Measurements from ENCODE around the gene IRF2BPL. TPM values are rescaled to one million over a fixed set of nuclear protein-coding genes. Genes with fewer than 3 reads are reported as not detected.

The IRF2BPL gene
- total and polyA plus RNA-seq, 12 donors, result 6.5 to 104 (median 82.5) TPM

DNA sequence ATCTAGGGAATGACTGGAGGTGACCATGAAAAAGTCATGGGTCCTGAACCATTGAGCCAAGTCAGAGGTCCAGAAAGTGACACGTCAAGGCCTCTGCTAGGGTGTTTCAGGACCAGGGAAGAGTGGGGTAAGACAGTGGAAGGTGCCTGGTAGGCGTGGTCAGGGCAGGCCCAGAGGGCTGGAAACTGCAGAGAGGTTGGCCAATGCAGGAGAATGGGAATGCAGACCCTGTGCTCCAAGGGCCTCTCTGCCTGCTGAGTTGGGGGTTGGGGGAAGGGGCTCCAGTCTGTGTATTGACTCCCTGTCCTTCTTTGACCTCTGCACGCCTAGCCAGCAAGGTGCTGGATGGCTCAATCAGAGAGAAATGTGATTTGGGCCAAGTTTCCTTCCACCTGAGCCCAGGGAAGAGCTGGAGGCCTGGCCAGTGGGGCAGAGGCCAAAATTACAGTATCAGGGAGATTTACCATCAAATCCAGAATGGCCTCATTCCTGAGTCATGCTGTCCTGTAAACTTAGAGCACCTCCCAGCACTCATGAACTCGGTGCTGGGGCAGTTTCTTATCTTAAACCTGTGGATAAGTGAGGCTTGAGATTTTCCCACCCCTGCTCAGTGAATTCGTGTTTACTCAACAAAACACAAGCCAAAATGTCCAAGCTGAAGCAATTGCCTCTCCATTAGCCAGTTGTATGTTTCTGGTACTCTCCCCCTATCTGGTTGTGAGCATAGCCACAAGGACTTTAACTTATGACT, 24.4 kb downstream of the IRF2BPL start:
- Histone ChIP-seq H3K9me3 (replicated peaks in 1 of 3) (no peaks in the 10 kb centered on the region), H3K36me3 (replicated peaks in 1 of 2) (no peaks in the 10 kb centered on the region), H3K27me3 (no peaks in the 10 kb centered on the region), H3K4me1 (replicated peaks in 1 of 2) (peaks cover 13 to 14% of the 10 kb centered on the region in 2 donors), H3K4me3 (no peak overlapping the region), H3K27ac (peak overlapping the region in 1 of 5 donors; percentile 54)
- TF ChIP-seq CTCF (IDR thresholded peaks at IDR 0.05), result no peak
- TF ChIP-seq POLR2A (IDR thresholded peaks at IDR 0.05), result no peak
- intact Hi-C loops (cut with DNase I), result no loop called here
- 71 to 74% (median 73%) methylated on average over 4 to 5 of the region's 5 CpGs for WGBS, 4 donors
- DNase-seq, result peak in 3 of 7 donors; percentile 27 to 54 (median 46)

- 71 to 91% (median 83%) methylated on average over 6 of the region's 6 CpGs for WGBS, 4 donors
- Histone ChIP-seq H3K27me3 (no peaks in the 10 kb centered on the region), H3K27ac (no peak overlapping the region), H3K9me3 (replicated peaks in 1 of 3) (no peaks in the 10 kb centered on the region), H3K36me3 (replicated peaks in 1 of 2) (no peaks in the 10 kb centered on the region), H3K4me3 (no peak overlapping the region), H3K4me1 (replicated peaks in 1 of 2) (peaks cover 8 to 9% of the 10 kb centered on the region in 2 donors)
- TF ChIP-seq POLR2A (IDR thresholded peaks at IDR 0.05) (no peak), CTCF (IDR thresholded peaks at IDR 0.05) (no peak)
- intact Hi-C loops (cut with DNase I), result no loop called here
- DNase-seq, result no peak
Observed at GRCh38 chr14:77002889-77003288, 25.6 kb downstream of the IRF2BPL start.

DNA sequence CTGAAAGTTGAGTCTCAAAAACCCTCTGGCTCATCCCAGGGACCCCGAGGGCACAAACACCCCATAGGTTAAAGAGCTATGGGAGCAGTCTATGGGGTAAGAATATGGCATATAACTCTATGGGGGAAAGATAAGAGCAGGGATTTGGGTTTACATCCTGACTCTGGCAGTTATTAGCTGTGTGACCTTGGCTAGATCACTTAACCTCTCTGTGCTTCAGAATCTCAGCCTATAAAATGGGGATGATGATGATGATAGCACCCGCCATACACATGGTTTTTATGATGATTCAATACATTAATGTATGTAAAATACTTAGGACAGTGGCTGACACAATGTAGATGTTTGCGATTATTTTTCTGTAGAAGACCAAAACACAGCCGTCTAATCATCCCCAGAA, 26.2 kb downstream of the IRF2BPL start:
- Histone ChIP-seq H3K36me3 (replicated peaks in 1 of 2) (no peaks in the 10 kb centered on the region), H3K9me3 (replicated peaks in 1 of 3) (no peaks in the 10 kb centered on the region), H3K27me3 (no peaks in the 10 kb centered on the region), H3K4me3 (no peak overlapping the region), H3K27ac (no peak overlapping the region), H3K4me1 (replicated peaks in 1 of 2) (peaks cover 6% of the 10 kb centered on the region in 2 donors)
- no peak for DNase-seq
- 85 to 88% (median 86%) methylated on average over 4 of the region's 4 CpGs for WGBS, 4 donors
- intact Hi-C loops (cut with DNase I), result no loop called here
- no peak for TF ChIP-seq CTCF (IDR thresholded peaks at IDR 0.05)
- no peak for TF ChIP-seq POLR2A (IDR thresholded peaks at IDR 0.05)

DNA sequence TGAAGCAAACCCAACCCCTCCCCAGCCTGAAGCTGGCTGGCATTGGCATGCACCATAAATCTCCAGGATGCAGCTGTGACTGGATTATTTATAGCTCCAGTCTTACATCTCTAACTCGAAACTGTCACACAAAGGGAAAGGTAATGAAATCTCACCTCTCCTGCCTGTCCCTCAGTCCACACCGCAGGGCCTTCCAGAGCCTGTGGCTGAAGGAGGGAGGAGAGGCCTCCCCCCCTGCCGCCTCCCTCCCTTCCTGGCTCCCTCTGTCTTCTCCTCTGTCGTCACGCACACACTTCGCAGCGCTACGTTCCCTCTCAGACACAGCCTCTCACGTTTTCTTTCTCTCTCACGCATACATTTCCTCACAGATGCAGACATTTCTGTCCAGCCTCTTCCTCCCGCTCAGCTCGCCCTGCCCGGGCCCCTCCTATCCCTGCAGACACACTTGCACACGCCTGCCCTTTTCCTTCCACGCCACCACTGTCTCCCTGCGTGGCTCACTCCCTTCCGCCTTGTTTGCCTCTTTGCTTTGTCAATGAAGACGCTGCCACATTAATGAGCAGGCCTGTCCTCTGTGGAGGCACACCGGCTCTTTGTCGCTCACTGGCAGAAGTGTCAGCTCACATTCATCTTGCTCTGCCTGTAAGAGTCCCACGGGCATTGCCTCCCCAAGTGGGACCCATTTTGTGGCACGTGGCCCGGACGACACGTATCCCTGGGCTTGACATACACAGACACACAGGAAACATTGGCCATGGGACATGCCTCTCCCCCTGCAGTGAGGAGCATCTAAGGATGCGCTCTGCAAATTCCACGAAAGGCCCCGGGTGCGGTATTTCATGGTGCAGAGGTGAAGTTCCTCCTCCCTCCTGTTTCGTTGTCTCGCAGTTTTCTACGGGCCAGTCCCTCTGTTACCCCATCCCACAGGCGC, 27.9 kb downstream of the IRF2BPL start:
- peak in 2 of 7 donors; percentile 26 to 71 for DNase-seq
- peaks cover 6% of the 10 kb centered on the region in 2 donors for H3K4me1 ChIP-seq (replicated peaks in 1 of 2)
- H3K4me3 ChIP-seq, result no peak overlapping the region
- TF ChIP-seq CTCF (IDR thresholded peaks at IDR 0.05) (no peak), POLR2A (IDR thresholded peaks at IDR 0.05) (no peak)
- H3K36me3 ChIP-seq (replicated peaks in 1 of 2), result no peaks in the 10 kb centered on the region
- no peaks in the 10 kb centered on the region for H3K27me3 ChIP-seq
- H3K27ac ChIP-seq, result peak overlapping the region in 1 of 5 donors; percentile 40
- WGBS, 4 donors, result 59 to 66% (median 63%) methylated on average over 31 to 33 of the region's 33 CpGs
- no peaks in the 10 kb centered on the region for H3K9me3 ChIP-seq (replicated peaks in 1 of 3)
- intact Hi-C loops (cut with DNase I), result no loop called here

Measured in adrenal gland (tissue), 12 donors.